NCI-H2171 treated with DMSO at 0.1 percent for 48 hours (cell line): Measurements from ENCODE around the gene FAM171A1.
"Not testable (repeated sequence)": the region's sequence is repeated elsewhere in the genome, so short reads cannot be mapped to it uniquely, and the experiment has no call there.

Experiments used
- DNase-seq: peaks from one replicate; lab custom pipeline; 2025; lab: John Stamatoyannopoulos, UW

The FAM171A1 gene

DNA sequence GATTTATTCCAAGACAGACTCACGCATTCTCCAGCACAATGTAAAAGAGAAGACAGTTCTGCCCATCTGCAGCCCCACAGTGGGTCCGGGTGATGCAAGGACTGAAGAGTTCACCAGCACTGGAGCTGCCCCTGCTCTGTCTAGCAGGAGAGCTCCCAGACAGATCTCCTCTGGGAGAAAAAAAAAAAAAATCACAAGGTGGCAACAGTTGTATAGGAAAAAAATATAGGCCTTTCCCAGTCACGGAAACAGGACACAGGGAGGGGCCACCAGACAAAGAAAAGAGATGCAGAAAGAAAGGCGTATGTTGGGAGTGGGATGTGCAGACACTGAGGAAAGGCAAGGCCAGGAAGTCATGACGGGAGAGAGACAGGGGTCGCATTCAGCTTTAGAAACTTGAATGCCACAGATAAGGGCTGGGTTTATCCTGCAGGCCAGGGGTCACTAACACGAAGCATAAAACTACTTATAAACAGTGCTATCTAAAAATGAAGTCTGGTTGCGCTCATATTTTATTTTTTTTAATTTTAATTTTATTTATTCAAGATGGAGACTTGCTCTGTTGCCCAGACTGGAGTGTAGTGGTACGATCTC, 54.1 kb downstream of the FAM171A1 start:
- DNase-seq, result no peak

- DNase-seq, result no peak
Observed at GRCh38 chr10:15316145-15316544, 54.9 kb downstream of the FAM171A1 start.

GRCh38 chr10:15315286-15315685, 55.8 kb downstream of the FAM171A1 start:
- DNase-seq, result no peak

- DNase-seq, result no peak
Observed at GRCh38 chr10:15314482-15315045, 56.5 kb downstream of the FAM171A1 start.

DNA sequence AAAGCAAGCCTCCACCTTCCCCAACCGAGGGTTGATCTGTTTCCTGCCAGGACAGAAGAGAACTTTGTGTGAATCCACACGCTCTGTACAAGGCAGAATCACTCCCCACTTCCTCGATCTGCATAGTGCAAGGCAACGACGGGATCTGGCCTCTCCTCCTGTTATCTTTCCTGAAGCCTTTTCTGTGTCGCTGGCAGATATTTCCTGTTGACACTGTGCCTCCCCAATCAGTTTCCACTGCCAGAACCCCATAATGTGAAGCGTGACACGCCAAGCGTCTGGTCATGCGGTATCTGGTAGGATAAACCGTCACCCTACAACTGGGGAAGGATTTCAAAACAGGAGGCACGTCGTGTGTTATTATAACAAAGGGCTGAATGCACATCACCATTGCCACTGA, 57.2 kb downstream of the FAM171A1 start:
- DNase-seq, result no peak

GRCh38 chr10:15313047-15313446, 58.0 kb downstream of the FAM171A1 start:
- no peak for DNase-seq

DNA sequence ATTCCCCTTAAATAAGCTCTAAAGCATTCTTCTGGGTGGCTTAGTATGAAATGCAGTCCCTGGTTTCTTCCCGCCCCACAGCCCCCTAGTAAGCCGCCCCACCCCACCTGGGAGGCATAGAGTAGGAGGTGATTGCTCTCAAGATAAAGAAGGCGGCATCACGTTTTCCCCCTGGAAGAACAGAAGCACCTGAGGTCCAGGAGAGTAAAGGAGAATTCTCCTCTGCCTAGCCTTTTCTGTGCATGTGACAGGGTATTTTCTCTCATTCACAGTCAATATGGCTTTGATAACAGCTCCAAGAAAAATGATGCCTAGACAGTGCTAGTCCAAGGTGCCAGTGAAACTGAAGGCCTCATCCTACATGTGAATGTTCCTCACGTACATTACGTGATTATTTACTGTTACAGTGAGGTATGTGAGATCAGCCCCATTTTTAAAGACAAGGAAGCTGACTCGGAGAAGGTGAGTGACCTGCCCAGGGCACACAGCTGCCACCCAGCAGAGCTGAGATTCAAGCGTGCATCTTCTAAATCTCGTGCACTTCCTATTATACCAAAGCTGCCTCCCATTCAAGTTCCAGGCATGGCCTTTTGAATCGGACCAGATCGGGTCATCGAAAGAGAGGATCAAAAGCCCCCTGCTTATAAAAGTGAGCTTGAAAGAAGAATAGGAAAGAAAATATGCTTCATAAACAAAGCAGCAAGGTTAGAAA, 59.4 kb downstream of the FAM171A1 start:
- no peak for DNase-seq

DNA sequence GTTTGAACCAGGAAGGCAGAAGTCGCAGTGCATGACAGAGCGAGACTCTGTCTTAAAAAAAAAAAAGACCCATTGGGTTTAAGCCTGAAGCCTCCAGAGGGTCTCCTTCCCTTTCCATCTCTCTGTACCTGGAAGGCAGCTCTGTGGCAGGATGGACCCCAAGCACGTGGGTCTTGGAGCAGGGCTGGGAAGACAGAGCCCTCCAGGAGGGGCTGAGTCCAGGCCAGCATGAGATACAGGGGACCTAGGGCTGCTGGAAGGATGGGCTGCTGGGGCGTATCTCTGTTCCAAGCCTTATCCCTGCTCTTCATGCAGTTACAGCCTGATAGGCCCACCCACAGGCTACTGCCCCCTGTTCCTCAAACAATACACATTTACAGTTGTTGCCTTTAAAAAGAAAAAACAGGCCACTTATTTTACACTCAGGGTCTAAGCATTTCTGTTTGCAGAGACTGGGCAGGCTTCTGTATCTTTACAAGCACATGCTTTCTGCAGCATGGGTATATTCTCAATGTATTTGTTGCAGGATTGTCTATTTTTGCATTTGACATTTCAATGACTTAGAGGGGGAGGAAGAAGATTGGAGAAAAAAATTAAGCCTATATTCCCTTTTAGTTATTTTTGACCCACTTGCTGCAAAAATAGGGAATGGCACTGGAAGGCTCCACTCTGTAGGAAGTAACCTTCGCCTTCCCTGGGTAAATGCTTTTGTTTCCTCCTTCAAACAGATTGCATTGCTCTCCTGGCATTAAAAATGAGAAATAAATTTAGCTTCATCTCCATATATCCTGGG, 60.1 kb downstream of the FAM171A1 start:
- no peak for DNase-seq

- DNase-seq, result no peak
Observed at GRCh38 chr10:15309221-15309620, 61.9 kb downstream of the FAM171A1 start.

- no peak for DNase-seq
Observed at GRCh38 chr10:15306735-15307280, 64.3 kb downstream of the FAM171A1 start.

- no peak for DNase-seq
Observed at GRCh38 chr10:15305634-15306033, 65.5 kb downstream of the FAM171A1 start.

- no peak for DNase-seq
Observed at GRCh38 chr10:15305161-15305560, 65.9 kb downstream of the FAM171A1 start.

DNA sequence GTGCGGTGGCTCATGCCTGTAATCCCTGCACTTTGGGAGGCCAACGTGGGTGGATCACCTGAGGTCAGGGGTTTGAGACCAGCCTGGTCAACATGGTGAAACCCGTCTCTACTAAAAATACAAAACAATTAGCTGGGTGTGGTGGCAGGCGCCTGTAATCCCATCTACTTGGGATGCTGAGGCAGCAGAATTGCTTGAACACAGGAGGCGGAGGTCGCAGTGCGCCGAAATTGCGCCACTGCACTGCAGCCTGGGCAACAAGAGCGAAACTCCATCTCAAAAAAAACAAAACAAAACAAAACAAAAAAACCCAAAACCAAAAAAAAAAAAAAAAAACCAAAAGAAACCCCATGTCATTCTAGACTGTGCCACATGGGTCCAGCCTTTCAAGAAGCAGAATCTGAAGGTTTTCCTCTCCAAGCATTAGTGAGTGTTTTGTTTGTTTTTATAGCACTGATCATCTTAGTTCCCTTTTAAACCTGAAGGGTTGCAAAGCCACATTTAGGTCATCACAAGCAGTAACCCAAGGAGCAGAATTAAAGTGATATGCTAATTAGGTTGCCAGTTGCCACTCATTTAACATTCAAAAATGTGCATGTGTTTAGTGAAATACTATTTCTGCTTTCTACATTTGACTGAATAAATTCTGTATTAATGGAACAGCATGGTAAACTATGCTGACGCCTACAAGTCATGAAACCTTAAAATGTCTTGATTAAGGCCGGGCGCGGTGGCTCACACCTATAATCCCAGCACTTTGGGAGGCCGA, 68.7 kb downstream of the FAM171A1 start:
- DNase-seq, result not testable (repeated sequence)

DNA sequence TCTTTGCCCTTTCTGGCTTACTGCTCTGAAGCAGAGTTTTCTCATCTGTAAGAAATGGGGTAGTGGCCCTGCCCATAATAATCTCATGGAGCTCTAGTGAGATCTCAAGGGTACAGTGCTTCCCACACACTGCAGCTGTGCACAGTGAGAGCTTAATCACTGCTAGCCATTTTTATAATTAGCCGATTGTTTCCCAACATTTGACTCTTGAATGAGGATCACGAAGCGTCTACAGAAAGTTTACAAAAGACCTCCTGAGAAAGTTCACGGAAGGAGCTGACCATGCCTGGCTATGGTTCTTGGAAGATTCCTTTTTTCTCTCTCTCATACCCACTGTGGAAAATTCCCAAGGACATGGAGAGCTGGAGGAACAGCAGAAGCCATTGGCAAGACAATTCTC, 70.4 kb downstream of the FAM171A1 start:
- DNase-seq, result no peak

GRCh38 chr10:15300145-15300544, 70.9 kb downstream of the FAM171A1 start:
- DNase-seq, result no peak

DNA sequence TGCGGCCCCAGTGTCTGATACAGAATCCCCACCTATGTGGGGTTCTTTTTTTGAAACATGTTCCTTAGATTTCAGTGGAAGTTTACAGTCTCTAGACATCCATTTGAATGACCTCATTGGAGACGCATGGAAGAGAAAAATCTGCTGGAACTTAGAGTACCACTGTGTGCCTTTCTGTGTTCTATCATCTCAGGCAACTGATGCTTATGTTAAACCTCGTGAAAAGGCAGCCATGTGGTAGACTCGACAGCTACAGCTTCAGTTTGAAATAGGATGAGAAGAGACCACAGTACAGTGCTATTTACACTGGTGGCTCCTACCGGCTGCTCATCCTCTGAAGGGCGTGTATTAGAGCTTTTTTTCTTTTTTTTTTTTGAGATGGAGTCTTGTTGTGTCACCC, 74.4 kb downstream of the FAM171A1 start:
- DNase-seq, result no peak

- no peak for DNase-seq
Observed at GRCh38 chr10:15295537-15296325, 75.4 kb downstream of the FAM171A1 start.

DNA sequence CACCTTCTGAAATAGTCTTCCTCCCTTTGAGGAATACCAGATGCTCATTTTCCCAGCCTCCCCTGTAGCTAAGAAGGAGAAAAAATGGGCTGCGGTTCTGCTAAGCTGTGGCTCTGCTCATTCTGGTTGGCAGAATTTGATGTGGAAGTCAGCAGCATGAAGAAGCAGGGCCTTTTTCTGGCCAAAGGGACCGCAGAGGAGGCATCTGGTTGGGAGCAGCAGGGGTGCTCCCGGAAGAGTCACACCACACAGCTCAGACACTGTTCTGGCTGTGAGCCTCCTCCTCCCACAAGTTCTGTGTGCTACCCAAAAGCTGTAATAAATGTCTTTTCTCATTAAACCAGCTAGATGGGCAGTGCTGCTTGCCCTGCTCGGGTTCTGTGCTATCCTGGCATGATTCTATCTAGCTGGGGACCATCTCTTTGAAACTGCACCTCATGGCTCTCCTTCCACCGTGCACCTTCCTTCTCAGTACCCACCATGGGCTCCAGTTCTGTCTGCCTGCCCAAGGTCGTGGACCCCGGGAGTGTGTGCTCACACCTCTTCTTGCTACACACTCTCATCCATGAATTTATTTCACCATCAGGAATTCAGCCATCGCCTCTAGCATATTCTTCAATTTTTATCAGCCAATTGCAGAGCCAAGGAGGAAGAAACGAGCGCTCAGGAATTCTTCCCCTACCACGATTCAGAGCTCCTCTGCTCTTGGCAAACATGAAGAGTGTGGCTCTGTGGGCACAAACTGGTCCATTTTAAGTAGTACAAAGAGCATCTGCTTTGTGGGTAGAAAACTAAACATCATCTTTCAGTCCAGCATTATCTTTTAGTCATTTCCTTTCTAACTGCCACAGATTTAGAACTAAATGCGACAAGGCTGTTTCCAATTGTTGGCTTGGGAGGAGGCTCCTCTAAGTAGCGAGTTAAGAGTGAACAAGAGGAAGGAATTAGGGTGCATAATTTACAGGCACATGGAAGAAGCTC, 76.9 kb downstream of the FAM171A1 start:
- no peak for DNase-seq

GRCh38 chr10:15290671-15291070, 80.4 kb downstream of the FAM171A1 start:
- DNase-seq, result no peak

DNA sequence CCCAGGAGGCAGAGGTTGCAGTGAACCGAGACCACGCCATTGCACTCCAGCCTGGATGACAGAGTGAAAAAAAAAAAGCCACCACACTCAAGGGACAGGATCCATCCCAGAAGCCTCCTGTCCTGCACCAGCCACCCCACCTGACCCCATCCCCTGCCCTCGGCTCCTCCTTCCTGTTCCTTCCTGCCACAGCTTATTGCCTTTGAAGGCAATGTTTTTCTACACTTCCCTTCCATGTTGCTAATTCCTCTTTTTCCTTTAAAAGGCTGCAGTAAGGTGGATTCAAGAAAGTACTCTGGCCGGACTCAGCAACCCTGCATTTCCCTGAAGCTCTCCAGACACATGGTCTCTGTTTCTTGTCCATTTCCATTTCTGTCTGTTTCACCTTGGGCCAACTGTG, 80.9 kb downstream of the FAM171A1 start:
- DNase-seq, result no peak
